Measurements from ENCODE around the gene OSBPL7.

DNA sequence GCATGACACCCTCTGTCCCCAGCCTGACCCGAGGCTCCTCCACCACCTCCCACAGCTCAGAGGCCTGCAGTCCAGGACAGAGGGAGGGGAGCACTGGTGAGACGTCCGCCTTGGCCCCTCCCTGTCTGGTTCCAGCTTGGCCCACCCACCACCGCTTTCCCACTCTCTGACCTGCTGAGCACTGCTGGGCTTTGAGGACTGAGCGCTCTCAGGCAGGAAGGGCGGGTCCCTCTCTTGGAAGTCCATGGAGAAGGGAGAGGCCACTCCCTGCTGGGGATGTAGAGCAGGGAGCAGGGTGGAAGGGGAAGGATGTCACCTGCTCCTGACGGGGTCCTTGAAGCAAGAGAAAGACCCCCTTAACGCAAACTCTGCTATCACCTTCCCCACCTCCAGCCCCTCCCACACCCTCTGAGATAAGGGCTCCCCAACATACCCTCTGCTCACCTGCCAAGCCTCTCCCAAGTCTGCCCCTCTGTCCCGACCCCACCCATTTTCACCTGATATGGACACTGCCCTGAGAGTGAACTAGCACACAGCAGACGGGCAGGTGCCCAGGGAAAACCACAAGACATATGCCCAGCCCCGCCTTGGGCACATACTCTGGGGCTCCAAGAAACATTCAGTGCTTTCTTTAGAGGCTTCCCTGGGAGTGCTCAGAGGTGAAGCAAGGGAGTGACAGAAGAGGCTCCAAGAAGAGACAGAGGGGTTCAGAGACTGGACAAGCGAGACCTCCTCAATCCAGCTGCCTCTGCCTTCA lies 1.4 kb downstream of the OSBPL7 start:
- TF ChIP-seq GABPA (IDR thresholded peaks at IDR 0.05; ENCODE audit: borderline replicate concordance, insufficient read depth, low read length) (no peak), KDM4A (IDR thresholded peaks at IDR 0.05; ENCODE audit: low read depth, low read length, severe bottlenecking) (no peak), POLR2A (IDR thresholded peaks at IDR 0.05; ENCODE audit: control extremely low read depth in 1 of 2, low read depth in 2 of 2, low read length in 2 of 2) (no peak), EP300 (IDR thresholded peaks at IDR 0.05; ENCODE audit: borderline replicate concordance in 1 of 2, low read depth in 2 of 2, low read length in 2 of 2) (no peak), CTCF (IDR thresholded peaks at IDR 0.05; ENCODE audit: control extremely low read depth in 1 of 3, insufficient read depth in 1 of 3, low read depth in 1 of 3, low read length in 3 of 3) (no peak), ASH2L (IDR thresholded peaks at IDR 0.05; ENCODE audit: low read length) (no peak), RAD21 (IDR thresholded peaks at IDR 0.05 in 1 of 2, conservative IDR thresholded peaks at IDR 0.05 in 1 of 2; ENCODE audit: low read depth in 2 of 2, low read length in 2 of 2) (no peak)
- TF ChIP-seq, protein P1, sequence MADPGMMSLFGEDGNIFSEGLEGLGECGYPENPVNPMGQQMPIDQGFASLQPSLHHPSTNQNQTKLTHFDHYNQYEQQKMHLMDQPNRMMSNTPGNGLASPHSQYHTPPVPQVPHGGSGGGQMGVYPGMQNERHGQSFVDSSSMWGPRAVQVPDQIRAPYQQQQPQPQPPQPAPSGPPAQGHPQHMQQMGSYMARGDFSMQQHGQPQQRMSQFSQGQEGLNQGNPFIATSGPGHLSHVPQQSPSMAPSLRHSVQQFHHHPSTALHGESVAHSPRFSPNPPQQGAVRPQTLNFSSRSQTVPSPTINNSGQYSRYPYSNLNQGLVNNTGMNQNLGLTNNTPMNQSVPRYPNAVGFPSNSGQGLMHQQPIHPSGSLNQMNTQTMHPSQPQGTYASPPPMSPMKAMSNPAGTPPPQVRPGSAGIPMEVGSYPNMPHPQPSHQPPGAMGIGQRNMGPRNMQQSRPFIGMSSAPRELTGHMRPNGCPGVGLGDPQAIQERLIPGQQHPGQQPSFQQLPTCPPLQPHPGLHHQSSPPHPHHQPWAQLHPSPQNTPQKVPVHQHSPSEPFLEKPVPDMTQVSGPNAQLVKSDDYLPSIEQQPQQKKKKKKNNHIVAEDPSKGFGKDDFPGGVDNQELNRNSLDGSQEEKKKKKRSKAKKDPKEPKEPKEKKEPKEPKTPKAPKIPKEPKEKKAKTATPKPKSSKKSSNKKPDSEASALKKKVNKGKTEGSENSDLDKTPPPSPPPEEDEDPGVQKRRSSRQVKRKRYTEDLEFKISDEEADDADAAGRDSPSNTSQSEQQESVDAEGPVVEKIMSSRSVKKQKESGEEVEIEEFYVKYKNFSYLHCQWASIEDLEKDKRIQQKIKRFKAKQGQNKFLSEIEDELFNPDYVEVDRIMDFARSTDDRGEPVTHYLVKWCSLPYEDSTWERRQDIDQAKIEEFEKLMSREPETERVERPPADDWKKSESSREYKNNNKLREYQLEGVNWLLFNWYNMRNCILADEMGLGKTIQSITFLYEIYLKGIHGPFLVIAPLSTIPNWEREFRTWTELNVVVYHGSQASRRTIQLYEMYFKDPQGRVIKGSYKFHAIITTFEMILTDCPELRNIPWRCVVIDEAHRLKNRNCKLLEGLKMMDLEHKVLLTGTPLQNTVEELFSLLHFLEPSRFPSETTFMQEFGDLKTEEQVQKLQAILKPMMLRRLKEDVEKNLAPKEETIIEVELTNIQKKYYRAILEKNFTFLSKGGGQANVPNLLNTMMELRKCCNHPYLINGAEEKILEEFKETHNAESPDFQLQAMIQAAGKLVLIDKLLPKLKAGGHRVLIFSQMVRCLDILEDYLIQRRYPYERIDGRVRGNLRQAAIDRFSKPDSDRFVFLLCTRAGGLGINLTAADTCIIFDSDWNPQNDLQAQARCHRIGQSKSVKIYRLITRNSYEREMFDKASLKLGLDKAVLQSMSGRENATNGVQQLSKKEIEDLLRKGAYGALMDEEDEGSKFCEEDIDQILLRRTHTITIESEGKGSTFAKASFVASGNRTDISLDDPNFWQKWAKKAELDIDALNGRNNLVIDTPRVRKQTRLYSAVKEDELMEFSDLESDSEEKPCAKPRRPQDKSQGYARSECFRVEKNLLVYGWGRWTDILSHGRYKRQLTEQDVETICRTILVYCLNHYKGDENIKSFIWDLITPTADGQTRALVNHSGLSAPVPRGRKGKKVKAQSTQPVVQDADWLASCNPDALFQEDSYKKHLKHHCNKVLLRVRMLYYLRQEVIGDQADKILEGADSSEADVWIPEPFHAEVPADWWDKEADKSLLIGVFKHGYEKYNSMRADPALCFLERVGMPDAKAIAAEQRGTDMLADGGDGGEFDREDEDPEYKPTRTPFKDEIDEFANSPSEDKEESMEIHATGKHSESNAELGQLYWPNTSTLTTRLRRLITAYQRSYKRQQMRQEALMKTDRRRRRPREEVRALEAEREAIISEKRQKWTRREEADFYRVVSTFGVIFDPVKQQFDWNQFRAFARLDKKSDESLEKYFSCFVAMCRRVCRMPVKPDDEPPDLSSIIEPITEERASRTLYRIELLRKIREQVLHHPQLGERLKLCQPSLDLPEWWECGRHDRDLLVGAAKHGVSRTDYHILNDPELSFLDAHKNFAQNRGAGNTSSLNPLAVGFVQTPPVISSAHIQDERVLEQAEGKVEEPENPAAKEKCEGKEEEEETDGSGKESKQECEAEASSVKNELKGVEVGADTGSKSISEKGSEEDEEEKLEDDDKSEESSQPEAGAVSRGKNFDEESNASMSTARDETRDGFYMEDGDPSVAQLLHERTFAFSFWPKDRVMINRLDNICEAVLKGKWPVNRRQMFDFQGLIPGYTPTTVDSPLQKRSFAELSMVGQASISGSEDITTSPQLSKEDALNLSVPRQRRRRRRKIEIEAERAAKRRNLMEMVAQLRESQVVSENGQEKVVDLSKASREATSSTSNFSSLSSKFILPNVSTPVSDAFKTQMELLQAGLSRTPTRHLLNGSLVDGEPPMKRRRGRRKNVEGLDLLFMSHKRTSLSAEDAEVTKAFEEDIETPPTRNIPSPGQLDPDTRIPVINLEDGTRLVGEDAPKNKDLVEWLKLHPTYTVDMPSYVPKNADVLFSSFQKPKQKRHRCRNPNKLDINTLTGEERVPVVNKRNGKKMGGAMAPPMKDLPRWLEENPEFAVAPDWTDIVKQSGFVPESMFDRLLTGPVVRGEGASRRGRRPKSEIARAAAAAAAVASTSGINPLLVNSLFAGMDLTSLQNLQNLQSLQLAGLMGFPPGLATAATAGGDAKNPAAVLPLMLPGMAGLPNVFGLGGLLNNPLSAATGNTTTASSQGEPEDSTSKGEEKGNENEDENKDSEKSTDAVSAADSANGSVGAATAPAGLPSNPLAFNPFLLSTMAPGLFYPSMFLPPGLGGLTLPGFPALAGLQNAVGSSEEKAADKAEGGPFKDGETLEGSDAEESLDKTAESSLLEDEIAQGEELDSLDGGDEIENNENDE (IDR thresholded peaks at IDR 0.05; ENCODE audit: insufficient replicate concordance, low read length), result no peak
